Adrenal gland (tissue), 5 donors: ENCODE data around the gene CC2D1A.

ENCODE experiments used
- CTCF ChIP-seq, 6 experiments: fragments of 450-650 bp in 4 of 6; fragments of 200-600 bp in 2 of 6; sonication (generic) in 1 of 6; IDR thresholded peaks; 1 replicate in 5 of 6; 2 replicates in 1 of 6; pipeline versions ENCODE4 v1.5.1 to v1.8.0; 2016 to 2021; ENCODE audit warnings: antibody characterized with exemption in 6 of 6, mild to moderate bottlenecking in 2 of 6, moderate library complexity in 1 of 6
- POLR2A ChIP-seq, 2 donors: fragments of 450-650 bp; IDR thresholded peaks; one replicate each; pipeline ENCODE4 v1.6.1; 2017; ENCODE audit warnings: antibody characterized with exemption in 2 of 2, mild to moderate bottlenecking in 2 of 2, moderate library complexity in 1 of 2
- donor health status: DM: no; HTN: no; CAD: no.

DNA sequence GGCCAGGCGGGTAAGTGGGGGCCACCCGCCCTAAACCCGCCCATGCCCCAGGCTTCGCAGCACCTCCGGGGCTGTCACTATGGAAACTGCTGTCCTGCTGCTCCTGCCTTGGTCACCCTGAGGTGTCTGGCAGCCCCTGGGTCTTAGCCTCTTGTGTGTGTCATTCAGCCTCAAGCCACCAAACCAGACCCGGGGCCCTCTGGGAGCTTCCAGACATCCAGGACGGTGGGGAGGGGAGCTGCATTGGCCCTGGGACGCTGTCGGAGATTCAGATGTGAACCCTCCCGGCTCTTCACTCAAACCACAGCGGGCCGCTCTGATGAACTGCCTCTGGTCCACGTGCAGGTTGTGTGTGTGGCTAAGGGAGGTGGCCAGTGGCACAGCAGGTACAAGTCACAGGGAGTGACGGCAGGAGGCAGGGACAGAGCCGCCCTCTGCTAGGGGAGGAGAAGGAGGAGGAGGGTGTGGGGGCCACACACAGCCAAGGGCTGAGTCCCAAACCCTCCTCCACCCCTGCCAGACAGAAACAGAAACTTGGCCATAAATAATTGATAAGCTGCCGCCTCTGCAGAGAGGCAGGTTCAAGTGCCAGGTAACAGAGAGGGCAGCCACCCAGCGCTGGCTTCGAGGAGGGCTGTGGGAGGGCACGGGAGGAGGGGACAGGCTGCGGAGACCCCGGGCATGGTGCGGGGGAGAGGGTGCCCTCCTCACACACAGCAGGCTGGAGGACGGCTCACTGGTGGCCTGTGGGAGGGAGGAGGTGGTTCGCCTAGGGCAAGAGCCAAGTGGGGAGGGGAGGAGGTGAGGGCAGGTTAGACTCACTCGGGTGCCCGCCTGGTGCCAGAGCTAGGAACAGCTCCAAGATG, 21.0 kb upstream of the CC2D1A start:
- no peak for TF ChIP-seq CTCF (IDR thresholded peaks at IDR 0.05)
- TF ChIP-seq POLR2A (IDR thresholded peaks at IDR 0.05), result no peak
